Measurements from ENCODE around the gene ZNF30. TPM values are rescaled to one million over a fixed set of nuclear protein-coding genes. Genes with fewer than 3 reads are reported as not detected.

ZNF30 gene
- total and polyA plus RNA-seq, 9 donors, result 1.5 to 5.5 (median 2.9) TPM

GRCh38 chr19:34975056-34975455 lies 48.4 kb downstream of the ZNF30 start:
- no peak overlapping the region for H3K4me3 ChIP-seq
- no peak overlapping the region for H3K27ac ChIP-seq
- no peaks in the 10 kb centered on the region for H3K27me3 ChIP-seq
- H3K4me1 ChIP-seq (ENCODE audit: insufficient read depth), result no peaks in the 10 kb centered on the region
- TF ChIP-seq POLR2A (IDR thresholded peaks at IDR 0.05) (no peak), CTCF (IDR thresholded peaks at IDR 0.05) (no peak), EP300 (IDR thresholded peaks at IDR 0.05) (no peak)
- H3K36me3 ChIP-seq, result no peaks in the 10 kb centered on the region
- 66 to 71% (median 69%) methylated on average over 5 of the region's 5 CpGs for WGBS, 3 donors
- no peak for DNase-seq
- intact Hi-C loops (cut with DNase I), result loop anchor here in 1 of 4 donors (10.0 kb wide), 1 partner anchor 120 kb away; no protein-coding TSS in a partner anchor
- H3K9me3 ChIP-seq, result no peaks in the 10 kb centered on the region

GRCh38 chr19:34976611-34977010 lies 49.9 kb downstream of the ZNF30 start:
- TF ChIP-seq POLR2A (IDR thresholded peaks at IDR 0.05), result no peak
- no peak for TF ChIP-seq CTCF (IDR thresholded peaks at IDR 0.05)
- no peak for TF ChIP-seq EP300 (IDR thresholded peaks at IDR 0.05)
- no peak for DNase-seq
- intact Hi-C loops (cut with DNase I), result loop anchor here in 1 of 4 donors (10.0 kb wide), 1 partner anchor 118 kb away; no protein-coding TSS in a partner anchor
- H3K27me3 ChIP-seq, result no peaks in the 10 kb centered on the region
- H3K4me3 ChIP-seq, result no peak overlapping the region
- no peaks in the 10 kb centered on the region for H3K9me3 ChIP-seq
- 86 to 92% (median 87%) methylated on average over 3 of the region's 3 CpGs for WGBS, 3 donors
- H3K36me3 ChIP-seq, result no peaks in the 10 kb centered on the region
- H3K27ac ChIP-seq, result no peak overlapping the region
- H3K4me1 ChIP-seq (ENCODE audit: insufficient read depth), result no peaks in the 10 kb centered on the region

- H3K36me3 ChIP-seq, result no peaks in the 10 kb centered on the region
- intact Hi-C loops (cut with DNase I), result loop anchor here in 1 of 4 donors (10.0 kb wide), 1 partner anchor 115 kb away; no protein-coding TSS in a partner anchor
- H3K4me1 ChIP-seq (ENCODE audit: insufficient read depth), result no peaks in the 10 kb centered on the region
- no peak for TF ChIP-seq CTCF (IDR thresholded peaks at IDR 0.05)
- no peak for TF ChIP-seq EP300 (IDR thresholded peaks at IDR 0.05)
- TF ChIP-seq POLR2A (IDR thresholded peaks at IDR 0.05), result no peak
- H3K9me3 ChIP-seq, result no peaks in the 10 kb centered on the region
- no peak overlapping the region for H3K27ac ChIP-seq
- 72 to 81% (median 80%) methylated on average over 12 of the region's 12 CpGs for WGBS, 3 donors
- no peak overlapping the region for H3K4me3 ChIP-seq
- DNase-seq, result no peak
- no peaks in the 10 kb centered on the region for H3K27me3 ChIP-seq
Measured at GRCh38 chr19:34979819-34980640, 53.3 kb downstream of the ZNF30 start.

- DNase-seq, result no peak
- Histone ChIP-seq H3K4me1 (ENCODE audit: insufficient read depth) (peaks cover 4% of the 10 kb centered on the region), H3K36me3 (no peaks in the 10 kb centered on the region), H3K4me3 (no peak overlapping the region), H3K27ac (no peak overlapping the region), H3K27me3 (no peaks in the 10 kb centered on the region), H3K9me3 (no peaks in the 10 kb centered on the region)
- TF ChIP-seq POLR2A (IDR thresholded peaks at IDR 0.05), result no peak
- TF ChIP-seq CTCF (IDR thresholded peaks at IDR 0.05), result no peak
- TF ChIP-seq EP300 (IDR thresholded peaks at IDR 0.05), result no peak
- intact Hi-C loops (cut with DNase I), result no loop called here
- 43 to 50% (median 47%) methylated on average over 5 of the region's 5 CpGs for WGBS, 3 donors
Measured at GRCh38 chr19:34982275-34982674, 55.6 kb downstream of the ZNF30 start.

All from ovary (tissue), 9 donors.